Stimulated activated CD8-positive, alpha-beta memory T cell treated with anti-CD3 and anti-CD28 coated beads, Interleukin-2, amount 100 ng/mL, for 48 hours (primary cell): ENCODE results near the gene PMFBP1.

Experiments used
- DNase-seq, 2 donors: peaks; one replicate each; pipeline ENCODE4 v3.0.0-alpha.2; 2020; ENCODE audit warnings: low read depth in 2 of 2

PMFBP1 gene

GRCh38 chr16:72131036-72131435, 40.9 kb downstream of the PMFBP1 start:
- no peak for DNase-seq

- DNase-seq = no peak
Measured at GRCh38 chr16:72129976-72130656, 41.8 kb downstream of the PMFBP1 start.

GRCh38 chr16:72128701-72129100, 43.3 kb downstream of the PMFBP1 start:
- DNase-seq = no peak

DNA sequence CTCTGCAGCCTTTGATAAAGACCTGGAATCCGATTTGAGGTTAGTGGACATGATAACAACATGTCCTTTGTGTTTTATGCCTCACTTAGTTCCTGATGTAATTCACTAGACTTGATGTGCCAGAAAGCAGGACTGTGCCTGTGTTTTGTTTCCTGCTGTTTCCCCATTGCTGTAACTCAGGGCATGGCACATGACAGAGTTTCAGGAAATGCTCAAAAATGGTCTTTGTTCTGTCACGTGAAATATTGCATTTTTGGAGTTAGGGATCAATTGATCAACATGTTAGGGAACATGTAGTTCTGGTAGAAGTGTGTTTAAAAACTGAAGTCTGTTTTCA, 45.6 kb downstream of the PMFBP1 start:
- DNase-seq = no peak

GRCh38 chr16:72125635-72126428, 46.1 kb downstream of the PMFBP1 start:
- DNase-seq = no peak

- peak; percentile 46 to 50 for DNase-seq
Measured at GRCh38 chr16:72124761-72125634, 47.0 kb downstream of the PMFBP1 start.

DNA sequence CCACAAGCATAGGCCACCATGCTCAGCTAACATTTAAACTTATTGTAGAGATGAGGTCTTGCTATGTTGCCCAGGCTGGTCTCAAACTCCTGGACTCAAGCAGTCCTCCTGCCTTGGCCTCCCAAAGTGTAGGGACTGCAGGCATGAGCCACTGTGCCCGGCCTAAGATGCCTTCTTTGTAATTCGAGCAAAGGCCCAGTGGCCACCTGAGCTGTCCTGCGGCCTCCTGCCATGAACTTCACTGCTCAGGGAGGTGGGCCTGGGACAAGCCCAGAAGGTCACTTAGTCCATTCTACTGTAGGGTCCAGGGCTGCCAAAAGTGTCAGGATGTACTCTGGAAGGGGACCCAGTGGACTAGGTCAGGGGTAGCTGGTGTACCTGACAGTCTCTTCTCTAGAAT, 47.8 kb downstream of the PMFBP1 start:
- no peak for DNase-seq

- DNase-seq = no peak
Measured at GRCh38 chr16:72123426-72123825, 48.5 kb downstream of the PMFBP1 start.

DNA sequence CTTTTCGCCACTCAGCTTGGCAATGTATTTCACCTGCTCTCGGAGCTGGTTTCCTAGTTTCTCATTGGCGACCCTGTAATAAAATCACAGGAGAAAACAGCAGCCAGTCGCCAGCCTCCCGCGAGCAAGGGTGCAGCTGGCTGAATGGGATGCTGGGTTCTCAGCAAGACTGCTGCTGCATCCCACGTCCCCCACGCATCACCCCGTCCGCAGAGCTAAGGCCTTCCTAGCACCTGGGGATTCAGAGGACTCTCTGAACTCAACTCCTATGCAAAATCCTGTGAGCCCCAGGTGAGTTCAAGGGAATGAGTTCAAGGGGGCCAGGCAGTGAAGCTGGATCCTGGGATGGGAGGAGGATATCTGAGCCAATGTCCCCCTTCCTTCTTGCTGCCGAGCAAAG, 49.0 kb downstream of the PMFBP1 start:
- DNase-seq = no peak

- no peak for DNase-seq
Measured at GRCh38 chr16:72122308-72122707, 49.6 kb downstream of the PMFBP1 start.

- DNase-seq = no peak
Measured at GRCh38 chr16:72120026-72120425, 51.9 kb downstream of the PMFBP1 start.

DNA sequence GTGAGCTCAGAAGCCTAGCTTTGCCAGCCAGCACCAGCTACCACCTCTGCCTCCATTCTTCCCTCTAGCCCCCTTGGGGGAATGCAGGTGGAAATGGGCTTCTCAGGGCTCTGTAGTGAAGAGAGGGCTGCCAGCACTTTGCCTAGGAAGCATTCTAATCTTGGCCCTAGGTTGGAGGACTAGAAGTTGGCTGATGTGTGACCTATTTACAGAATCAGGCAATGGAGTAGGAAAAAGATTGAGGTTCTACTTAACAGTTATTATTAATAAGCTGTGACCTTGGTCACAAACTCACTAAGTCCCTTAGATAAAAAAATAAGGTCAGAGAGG, 58.4 kb downstream of the PMFBP1 start:
- no peak for DNase-seq

GRCh38 chr16:72112906-72113615, 58.9 kb downstream of the PMFBP1 start:
- no peak for DNase-seq

DNA sequence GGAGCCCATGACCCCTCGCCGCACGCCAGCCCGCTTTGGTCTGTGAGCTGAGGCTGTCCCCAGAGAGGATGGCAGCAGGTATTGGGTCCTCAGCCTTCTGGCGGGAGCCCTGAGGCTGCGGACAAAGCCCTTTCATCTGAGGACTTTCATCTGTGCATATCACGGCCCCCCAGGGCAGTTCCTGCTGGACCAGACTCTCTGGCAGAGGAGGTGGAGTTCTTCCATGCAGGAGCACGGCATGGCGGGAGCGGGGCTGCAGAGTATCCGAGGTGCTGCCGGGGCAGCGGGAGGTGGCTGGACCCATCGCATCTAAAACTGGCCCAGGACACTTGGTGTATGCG, 59.5 kb downstream of the PMFBP1 start:
- no peak for DNase-seq

DNA sequence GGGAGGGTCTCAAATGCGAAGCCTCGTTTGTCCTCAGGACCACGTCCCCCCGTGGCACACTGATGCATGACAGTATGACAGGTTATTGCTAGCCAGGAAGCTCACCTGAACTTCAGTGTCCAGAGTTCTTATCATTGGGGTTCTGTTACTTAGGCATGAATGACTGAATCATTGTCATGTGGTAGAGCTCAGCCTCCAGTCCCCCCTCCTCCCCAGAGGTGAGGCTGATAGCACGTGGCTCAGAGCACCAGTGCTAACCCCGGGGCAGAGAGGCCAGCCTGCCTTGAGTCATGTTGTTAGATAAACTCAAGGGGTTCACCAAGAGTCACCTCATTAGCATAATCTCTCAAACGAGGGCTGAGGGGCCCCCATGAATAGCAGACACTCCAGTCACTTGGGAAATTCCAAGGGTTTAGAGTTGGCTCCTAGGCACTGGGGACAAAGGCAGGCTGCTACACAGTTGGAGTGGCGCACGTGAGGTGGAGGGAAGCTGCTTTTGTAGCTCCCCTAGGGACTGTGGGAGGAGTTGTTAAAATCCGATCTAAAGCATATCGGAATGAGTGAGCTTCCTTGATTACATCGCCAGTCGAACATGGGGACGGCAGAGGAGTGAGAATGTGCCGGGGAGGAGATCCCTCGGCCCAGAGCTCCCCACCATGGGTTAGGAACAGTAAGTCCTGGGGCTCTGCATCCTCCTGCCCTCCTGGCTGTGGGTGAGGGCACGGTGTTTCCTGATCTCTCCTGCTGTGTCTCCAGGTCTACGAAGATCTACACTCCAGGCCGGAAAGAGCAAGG, 60.1 kb downstream of the PMFBP1 start:
- DNase-seq = no peak

DNA sequence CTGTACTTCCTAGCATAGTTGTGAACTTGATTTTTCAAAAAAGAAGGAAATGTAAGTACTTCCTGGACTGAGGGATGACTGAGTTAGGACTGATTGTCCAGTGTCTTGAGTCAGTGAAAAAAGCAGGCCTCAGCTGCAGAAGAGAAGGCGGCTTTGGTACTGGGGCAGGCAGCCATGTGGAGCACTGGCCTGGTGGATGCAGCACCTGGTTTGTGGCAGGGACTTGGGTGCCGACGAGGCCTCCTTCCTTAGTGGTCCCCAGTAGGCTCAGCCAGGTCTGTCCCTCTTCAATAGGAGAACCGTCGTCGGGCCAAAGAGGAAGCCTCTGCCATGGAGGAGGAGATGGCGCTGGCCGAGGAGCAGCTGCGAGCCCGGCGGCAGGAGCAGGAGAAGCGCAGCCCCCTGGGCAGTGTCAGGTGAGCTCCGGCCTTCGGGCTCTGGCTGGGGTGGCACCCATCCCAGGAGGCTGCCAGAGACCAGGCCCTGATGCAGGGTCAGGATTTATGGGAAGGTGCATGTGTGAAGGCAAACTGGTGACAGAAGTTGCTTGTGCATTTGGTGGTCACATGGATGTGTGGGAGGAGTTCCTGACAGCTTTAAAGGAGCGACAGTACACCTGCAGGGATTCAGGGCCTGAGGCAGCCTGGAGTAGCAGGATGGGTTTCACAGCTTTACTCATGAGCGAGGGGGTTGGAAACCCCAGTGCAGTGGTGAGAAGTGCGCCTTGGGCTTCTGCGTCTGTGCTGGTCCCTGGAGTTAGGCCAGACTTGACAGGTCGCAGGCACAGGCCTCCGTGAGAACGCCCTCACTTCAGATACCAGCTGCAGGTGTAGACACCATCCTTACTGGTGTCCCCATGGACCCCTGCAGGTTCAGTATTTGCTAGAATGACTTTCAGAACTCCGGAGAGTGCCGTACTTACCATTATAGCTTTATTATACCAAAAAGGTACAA, 61.0 kb downstream of the PMFBP1 start:
- DNase-seq = no peak

GRCh38 chr16:72109966-72110530, 61.9 kb downstream of the PMFBP1 start:
- no peak for DNase-seq

GRCh38 chr16:72109300-72109699, 62.7 kb downstream of the PMFBP1 start:
- no peak for DNase-seq

DNA sequence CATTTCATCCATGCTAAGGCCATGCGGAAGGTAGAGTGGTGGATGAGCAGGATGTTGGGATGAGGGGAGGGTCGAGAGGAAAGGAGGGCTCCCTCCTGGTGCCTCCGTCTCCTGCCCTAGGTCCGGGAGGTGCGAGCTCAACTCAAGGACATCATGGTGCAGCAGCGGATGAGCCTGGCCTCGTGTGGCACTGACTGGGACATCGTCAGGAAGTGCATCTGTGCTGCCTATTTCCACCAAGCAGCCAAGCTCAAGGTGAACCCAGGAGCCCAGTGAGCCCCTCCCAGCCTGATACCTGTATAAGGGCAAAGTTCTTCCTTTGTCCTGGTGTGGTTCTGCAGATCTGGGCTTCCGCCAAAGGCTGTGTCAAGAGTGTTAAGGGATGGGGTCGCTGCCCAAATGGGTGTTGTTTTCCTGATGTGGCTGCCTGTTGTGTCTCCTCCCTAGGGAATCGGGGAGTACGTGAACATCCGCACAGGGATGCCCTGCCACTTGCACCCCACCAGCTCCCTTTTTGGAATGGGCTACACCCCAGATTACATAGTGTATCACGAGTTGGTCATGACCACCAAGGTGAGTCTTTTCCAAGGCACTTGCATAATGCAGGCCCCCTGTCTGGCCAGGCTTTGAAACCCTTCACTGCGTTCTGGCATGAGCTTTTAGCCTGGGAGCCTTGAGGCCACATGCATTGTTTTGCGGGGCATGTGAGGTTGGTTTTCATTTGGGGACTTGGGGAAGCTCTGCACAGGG, 63.4 kb downstream of the PMFBP1 start:
- DNase-seq = no peak
